Vagina (tissue), 2 donors: Measurements from ENCODE around the gene LUZP1. TPM values are rescaled to one million over a fixed set of nuclear protein-coding genes. Genes with fewer than 3 reads are reported as not detected.

Source experiments
- DNase-seq, 2 donors: peaks; one replicate each; pipeline ENCODE4 v3.0.0-alpha.2; 2017; ENCODE audit errors: extremely low spot score in 2 of 2
- H3K27ac ChIP-seq: fragments of 200-600 bp; sonication (generic); one replicate; pipeline ENCODE4 v1.5.1; 2019
- H3K27me3 ChIP-seq: fragments of 200-600 bp; sonication (generic); one replicate; pipeline ENCODE4 v1.5.1; 2019
- H3K36me3 ChIP-seq, 2 donors: fragments of 200-600 bp; sonication (generic); one replicate each; pipeline ENCODE4 v1.5.1; 2017 to 2019
- H3K4me1 ChIP-seq: fragments of 200-600 bp; sonication (generic); one replicate; pipeline ENCODE4 v1.5.1; 2019
- H3K4me3 ChIP-seq, 2 donors: fragments of 200-600 bp; sonication (generic); 1 replicate in 1 of 2; 2 replicates in 1 of 2; pipeline ENCODE4 v1.5.1; 2016 to 2019
- H3K9me3 ChIP-seq: fragments of 200-600 bp; sonication (generic); one replicate; pipeline ENCODE4 v1.5.1; 2019
- CTCF ChIP-seq, 3 experiments: fragments of 450-650 bp in 2 of 3; fragments of 200-600 bp in 1 of 3; sonication (generic) in 1 of 3; IDR thresholded peaks; one replicate each; pipeline ENCODE4 v1.5.1; 2017 to 2019; ENCODE audit warnings: antibody characterized with exemption in 3 of 3, mild to moderate bottlenecking in 2 of 3, moderate library complexity in 2 of 3
- POLR2A ChIP-seq, 2 donors: fragments of 450-650 bp; IDR thresholded peaks; one replicate each; pipeline ENCODE4 v1.6.1; 2017; ENCODE audit warnings: antibody characterized with exemption in 2 of 2, mild to moderate bottlenecking in 2 of 2, moderate library complexity in 2 of 2
- POLR2AphosphoS5 ChIP-seq, 2 donors: sonication (generic); formaldehyde crosslinking; IDR thresholded peaks; one replicate each; pipeline ENCODE4 v1.9.0; 2017; ENCODE audit warnings: antibody characterized with exemption in 2 of 2, mild to moderate bottlenecking in 2 of 2, low read depth in 1 of 2; ENCODE audit not compliant: insufficient read depth in 1 of 2
- intact Hi-C: fragments of 100-400 bp; cut with DNase I; formaldehyde crosslinking; loops from one replicate; pipeline ENCODE4 v1.15.1; 2023
- total RNA-seq: library from RNA; depleted of rRNA; stranded (reverse); fragments of >200 nt; gene quantifications from one replicate; pipeline ENCODE4 v1.2.3, GENCODE V29; 2016

Gene LUZP1
- total RNA-seq, 1 donor from 2014 or later = 23.8 TPM

DNA sequence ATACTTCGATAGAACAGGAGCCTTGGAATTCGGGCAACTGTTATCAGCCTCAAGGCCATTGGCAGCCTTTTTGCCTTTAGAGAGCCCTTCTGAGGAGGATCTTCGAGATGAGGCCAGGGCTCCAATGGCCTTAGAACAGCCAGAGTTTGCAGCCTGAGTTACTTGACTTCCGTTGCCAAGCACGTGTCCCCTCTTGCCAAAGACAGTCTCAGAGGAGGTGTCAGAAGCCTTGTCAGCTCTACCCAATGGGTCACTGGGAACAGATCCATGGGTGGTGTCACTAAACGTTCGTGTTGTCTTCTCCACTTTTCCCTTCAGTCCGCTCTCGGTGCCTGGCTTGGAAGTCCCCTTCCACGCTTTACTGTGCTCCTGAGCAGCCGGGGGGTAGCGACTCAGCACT is 76.2 kb downstream of the LUZP1 start:
- no peaks in the 10 kb centered on the region for H3K9me3 ChIP-seq
- peaks cover 7% of the 10 kb centered on the region for H3K4me1 ChIP-seq
- no peak overlapping the region for H3K4me3 ChIP-seq
- no peaks in the 10 kb centered on the region for H3K27me3 ChIP-seq
- TF ChIP-seq CTCF (IDR thresholded peaks at IDR 0.05) (no peak), POLR2AphosphoS5 (IDR thresholded peaks at IDR 0.05; ENCODE audit: insufficient read depth in 1 of 2, low read depth in 1 of 2) (no peak), POLR2A (IDR thresholded peaks at IDR 0.05) (no peak)
- DNase-seq = no peak
- H3K36me3 ChIP-seq = peaks cover 0 to 55% of the 10 kb centered on the region in 2 donors
- H3K27ac ChIP-seq = no peak overlapping the region
- intact Hi-C loops = no loop called here

- H3K36me3 ChIP-seq = peaks cover 0 to 64% of the 10 kb centered on the region in 2 donors
Measured at GRCh38 chr1:23091545-23091944, 77.1 kb downstream of the LUZP1 start.

GRCh38 chr1:23090056-23090455 is 78.6 kb downstream of the LUZP1 start:
- Histone ChIP-seq H3K27me3 (no peaks in the 10 kb centered on the region), H3K4me1 (no peaks in the 10 kb centered on the region), H3K27ac (no peak overlapping the region), H3K9me3 (no peaks in the 10 kb centered on the region), H3K4me3 (no peak overlapping the region), H3K36me3 (peaks cover 0 to 72% of the 10 kb centered on the region in 2 donors)
- intact Hi-C loops = no loop called here
- no peak for DNase-seq
- TF ChIP-seq POLR2A (IDR thresholded peaks at IDR 0.05) (no peak), POLR2AphosphoS5 (IDR thresholded peaks at IDR 0.05; ENCODE audit: insufficient read depth in 1 of 2, low read depth in 1 of 2) (no peak)

More at GRCh38 chr1:23091545-23091944, 77.1 kb downstream of the LUZP1 start:
- Histone ChIP-seq H3K27me3 (no peaks in the 10 kb centered on the region), H3K9me3 (no peaks in the 10 kb centered on the region), H3K4me3 (no peak overlapping the region), H3K4me1 (no peaks in the 10 kb centered on the region), H3K27ac (no peak overlapping the region)
- TF ChIP-seq POLR2AphosphoS5 (IDR thresholded peaks at IDR 0.05; ENCODE audit: insufficient read depth in 1 of 2, low read depth in 1 of 2) = no peak
- TF ChIP-seq POLR2A (IDR thresholded peaks at IDR 0.05) = no peak
- no peak for TF ChIP-seq CTCF (IDR thresholded peaks at IDR 0.05)
- DNase-seq = no peak
- intact Hi-C loops = no loop called here

DNA sequence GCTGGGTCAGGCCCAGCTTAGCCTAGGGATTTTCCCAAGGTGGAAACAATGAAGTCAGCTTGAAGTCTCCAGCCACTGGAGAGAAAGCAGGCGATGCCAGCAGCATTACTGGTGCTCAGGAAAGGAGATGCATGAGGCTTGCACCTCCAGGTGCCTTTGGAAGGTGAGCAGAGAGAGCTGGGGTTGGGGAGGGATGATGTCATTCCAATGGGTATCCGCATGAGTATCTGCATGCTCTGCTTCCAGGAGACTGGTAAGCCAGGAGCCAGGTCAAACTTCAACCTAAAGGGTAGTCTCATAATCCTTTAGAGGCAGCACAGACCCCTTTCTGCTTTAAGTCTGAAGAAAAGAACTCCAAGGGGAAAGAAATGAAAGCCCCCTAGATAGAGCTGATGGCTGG is 80.6 kb downstream of the LUZP1 start:
- DNase-seq = no peak
- Histone ChIP-seq H3K4me3 (no peak overlapping the region), H3K27me3 (no peaks in the 10 kb centered on the region), H3K36me3 (peaks cover 2 to 75% of the 10 kb centered on the region in 2 donors), H3K9me3 (no peaks in the 10 kb centered on the region), H3K27ac (no peak overlapping the region), H3K4me1 (peaks cover 6% of the 10 kb centered on the region)
- intact Hi-C loops = no loop called here
- TF ChIP-seq POLR2AphosphoS5 (IDR thresholded peaks at IDR 0.05; ENCODE audit: insufficient read depth in 1 of 2, low read depth in 1 of 2) (no peak), POLR2A (IDR thresholded peaks at IDR 0.05) (no peak), CTCF (IDR thresholded peaks at IDR 0.05) (no peak)

DNA sequence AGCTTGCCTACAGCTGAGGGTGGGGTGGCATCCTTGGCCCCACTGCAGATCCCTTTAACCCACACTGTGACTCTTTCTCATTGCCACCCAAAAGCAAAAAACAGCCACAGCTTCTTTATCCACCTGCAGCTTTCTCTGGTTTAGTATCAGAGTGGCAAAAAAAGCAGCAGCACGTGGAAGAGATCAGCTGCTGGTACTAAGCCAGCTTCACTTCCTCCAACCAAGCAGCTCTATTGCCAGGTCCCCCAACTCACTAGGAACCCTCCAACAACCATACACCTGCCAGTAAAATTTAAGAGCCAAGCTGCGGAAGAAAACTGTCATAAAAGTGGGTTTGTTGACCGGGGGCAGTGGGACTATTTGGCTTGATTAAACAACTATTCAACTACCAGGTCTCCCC is 83.0 kb downstream of the LUZP1 start:
- Histone ChIP-seq H3K4me1 (peaks cover 6% of the 10 kb centered on the region), H3K27ac (no peak overlapping the region), H3K4me3 (no peak overlapping the region), H3K9me3 (no peaks in the 10 kb centered on the region), H3K27me3 (no peaks in the 10 kb centered on the region), H3K36me3 (peaks cover 3 to 77% of the 10 kb centered on the region in 2 donors)
- DNase-seq = no peak
- intact Hi-C loops = no loop called here
- TF ChIP-seq POLR2A (IDR thresholded peaks at IDR 0.05) (no peak), POLR2AphosphoS5 (IDR thresholded peaks at IDR 0.05; ENCODE audit: insufficient read depth in 1 of 2, low read depth in 1 of 2) (no peak), CTCF (IDR thresholded peaks at IDR 0.05) (no peak)
